Tibial artery (tissue), 4 donors: ENCODE measurements around the gene AHDC1.

Experiments
- DNase-seq, 2 donors: peaks; one replicate each; pipeline ENCODE4 v3.0.0-alpha.2; 2019
- H3K27ac ChIP-seq, 2 donors: fragments of 200-600 bp; sonication (generic) in 1 of 2; 1 replicate in 1 of 2; 2 replicates in 1 of 2; pipeline ENCODE4 v1.5.1; 2018 to 2019; ENCODE audit warnings: mild to moderate bottlenecking in 1 of 2
- H3K27me3 ChIP-seq, 2 donors: fragments of 200-600 bp; sonication (generic) in 1 of 2; one replicate each; pipeline versions ENCODE4 v1.5.1 to v1.6.0; 2016 to 2019
- H3K36me3 ChIP-seq, 3 donors: fragments of 200-600 bp; sonication (generic) in 2 of 3; one replicate each; pipeline ENCODE4 v1.5.1; 2016 to 2019; ENCODE audit warnings: mild to moderate bottlenecking in 2 of 3
- H3K4me1 ChIP-seq, 4 donors: fragments of 200-600 bp; sonication (generic) in 2 of 4; 1 replicate in 3 of 4; 2 replicates in 1 of 4; pipeline ENCODE4 v1.5.1; 2016 to 2019
- H3K4me3 ChIP-seq, 2 donors: fragments of 200-600 bp; sonication (generic) in 1 of 2; 1 replicate in 1 of 2; 2 replicates in 1 of 2; pipeline ENCODE4 v1.5.1; 2018 to 2019; ENCODE audit warnings: mild to moderate bottlenecking in 2 of 2
- H3K9me3 ChIP-seq, 3 donors: fragments of 200-600 bp; sonication (generic) in 1 of 3; one replicate each; pipeline ENCODE4 v1.5.1; 2016 to 2019
- CTCF ChIP-seq, 2 experiments: fragments of 200-600 bp in 1 of 2; fragments of 450-650 bp in 1 of 2; IDR thresholded peaks; one replicate each; pipeline ENCODE4 v1.5.1; 2017 to 2019; ENCODE audit warnings: antibody characterized with exemption in 2 of 2, mild to moderate bottlenecking in 1 of 2, moderate library complexity in 1 of 2
- intact Hi-C: fragments of 100-400 bp; cut with DNase I; formaldehyde crosslinking; loops from one replicate; pipeline ENCODE4 v1.15.0; 2023; ENCODE audit warnings: low total_unique reads

The AHDC1 gene

DNA sequence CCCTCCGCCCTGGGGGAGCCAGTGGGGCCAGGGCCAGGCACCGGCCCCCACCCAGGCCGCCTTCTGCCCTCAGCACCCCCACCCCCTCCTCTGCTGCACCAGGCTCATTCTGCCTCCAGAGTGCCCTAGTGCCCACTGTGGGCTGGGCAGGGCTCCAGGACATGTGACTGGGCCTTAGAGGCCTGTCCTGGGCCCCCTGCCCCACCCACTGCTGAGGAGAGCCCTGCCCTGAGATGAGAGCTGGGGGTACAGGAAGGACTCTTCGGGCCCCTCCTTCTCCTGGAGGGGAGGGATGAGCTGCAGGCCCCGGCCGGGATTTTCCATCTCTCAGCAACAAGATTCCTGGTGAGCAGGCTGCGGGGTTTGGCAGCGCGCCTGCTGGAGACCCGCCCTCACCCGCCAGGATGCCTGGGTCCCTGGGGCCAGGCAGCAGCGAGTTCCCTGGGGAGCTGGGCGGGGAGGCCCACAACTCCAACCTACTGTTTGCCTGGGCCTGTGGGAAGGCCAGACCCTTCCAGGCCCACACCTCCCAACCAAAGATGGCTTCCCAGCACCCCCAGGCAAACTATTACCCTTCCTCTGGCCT, 14.0 kb downstream of the AHDC1 start:
- Histone ChIP-seq H3K9me3 (no peaks in the 10 kb centered on the region), H3K4me3 (no peak overlapping the region), H3K36me3 (peaks cover 0 to 9% (median 0%) of the 10 kb centered on the region in 3 donors), H3K4me1 (peaks cover 7 to 91% (median 83%) of the 10 kb centered on the region in 4 donors), H3K27me3 (no peaks in the 10 kb centered on the region), H3K27ac (peak overlapping the region; percentile 84 to 97)
- intact Hi-C loops, result no loop called here
- TF ChIP-seq CTCF (IDR thresholded peaks at IDR 0.05), result no peak
- DNase-seq, result peak in 1 of 2 donors; percentile 87

GRCh38 chr1:27589441-27589840, 14.5 kb downstream of the AHDC1 start:
- H3K4me1 ChIP-seq, result peaks cover 7 to 90% (median 80%) of the 10 kb centered on the region in 4 donors
- intact Hi-C loops, result no loop called here
- H3K9me3 ChIP-seq, result no peaks in the 10 kb centered on the region
- no peak overlapping the region for H3K4me3 ChIP-seq
- H3K36me3 ChIP-seq, result peaks cover 0 to 9% (median 0%) of the 10 kb centered on the region in 3 donors
- TF ChIP-seq CTCF (IDR thresholded peaks at IDR 0.05), result no peak
- peak overlapping the region; percentile 84 to 97 for H3K27ac ChIP-seq
- H3K27me3 ChIP-seq, result no peaks in the 10 kb centered on the region
- DNase-seq, result no peak

GRCh38 chr1:27588256-27589232, 15.4 kb downstream of the AHDC1 start:
- Histone ChIP-seq H3K4me1 (peaks cover 7 to 89% (median 73%) of the 10 kb centered on the region in 4 donors), H3K27ac (peak overlapping the region; percentile 84 to 97)
- intact Hi-C loops, result no loop called here

DNA sequence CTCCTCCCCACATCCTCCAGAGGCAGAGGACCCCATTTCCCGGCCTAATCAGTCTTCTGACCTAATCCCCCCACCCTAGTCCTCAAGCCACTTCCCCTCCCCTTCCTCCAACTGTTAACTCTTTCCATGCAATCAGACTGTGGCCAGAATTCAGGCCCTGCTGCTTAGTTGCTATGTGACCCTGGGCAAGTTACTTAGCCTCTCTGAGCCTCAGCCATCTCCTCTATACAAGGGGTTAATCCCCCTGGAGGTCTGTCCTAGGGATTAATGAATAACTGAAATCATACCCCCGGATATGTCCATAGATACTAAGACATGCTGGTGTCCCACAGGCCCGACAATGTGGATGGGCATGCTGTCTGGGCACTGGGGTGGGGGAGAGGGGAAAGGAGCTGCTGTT, 18.3 kb downstream of the AHDC1 start:
- Histone ChIP-seq H3K27me3 (no peaks in the 10 kb centered on the region), H3K4me3 (no peak overlapping the region), H3K9me3 (no peaks in the 10 kb centered on the region), H3K27ac (peak overlapping the region; percentile 84 to 97), H3K36me3 (peaks cover 0 to 9% (median 0%) of the 10 kb centered on the region in 3 donors), H3K4me1 (peaks cover 7 to 89% (median 64%) of the 10 kb centered on the region in 4 donors)
- no peak for DNase-seq
- TF ChIP-seq CTCF (IDR thresholded peaks at IDR 0.05), result no peak
- intact Hi-C loops, result no loop called here

More at GRCh38 chr1:27588256-27589232, 15.4 kb downstream of the AHDC1 start:
- Histone ChIP-seq H3K27me3 (no peaks in the 10 kb centered on the region), H3K36me3 (peaks cover 0 to 9% (median 0%) of the 10 kb centered on the region in 3 donors), H3K9me3 (no peaks in the 10 kb centered on the region), H3K4me3 (no peak overlapping the region)
- DNase-seq, result no peak
- no peak for TF ChIP-seq CTCF (IDR thresholded peaks at IDR 0.05)

GRCh38 chr1:27584453-27584852, 19.5 kb downstream of the AHDC1 start:
- DNase-seq, result no peak
- Histone ChIP-seq H3K36me3 (peaks cover 0 to 7% (median 0%) of the 10 kb centered on the region in 3 donors), H3K4me3 (no peak overlapping the region), H3K4me1 (peaks cover 0 to 89% (median 58%) of the 10 kb centered on the region in 4 donors), H3K27ac (peak overlapping the region; percentile 84 to 97), H3K9me3 (no peaks in the 10 kb centered on the region), H3K27me3 (no peaks in the 10 kb centered on the region)
- no peak for TF ChIP-seq CTCF (IDR thresholded peaks at IDR 0.05)
- intact Hi-C loops, result no loop called here
